Suprapubic skin (tissue), 3 donors: ENCODE measurements around the gene RAPH1.

Experiments
- CTCF ChIP-seq, 2 donors: fragments of 200-600 bp in 1 of 2; fragments of 450-650 bp in 1 of 2; sonication (generic) in 1 of 2; IDR thresholded peaks; one replicate each; pipeline ENCODE4 v1.5.1; 2016 to 2019; ENCODE audit warnings: antibody characterized with exemption in 2 of 2, mild to moderate bottlenecking in 1 of 2, moderate library complexity in 1 of 2
- POLR2AphosphoS5 ChIP-seq, 3 donors: sonication (generic); formaldehyde crosslinking; IDR thresholded peaks; one replicate each; pipeline ENCODE4 v1.6.1; 2017; ENCODE audit warnings: antibody characterized with exemption in 3 of 3

DNA sequence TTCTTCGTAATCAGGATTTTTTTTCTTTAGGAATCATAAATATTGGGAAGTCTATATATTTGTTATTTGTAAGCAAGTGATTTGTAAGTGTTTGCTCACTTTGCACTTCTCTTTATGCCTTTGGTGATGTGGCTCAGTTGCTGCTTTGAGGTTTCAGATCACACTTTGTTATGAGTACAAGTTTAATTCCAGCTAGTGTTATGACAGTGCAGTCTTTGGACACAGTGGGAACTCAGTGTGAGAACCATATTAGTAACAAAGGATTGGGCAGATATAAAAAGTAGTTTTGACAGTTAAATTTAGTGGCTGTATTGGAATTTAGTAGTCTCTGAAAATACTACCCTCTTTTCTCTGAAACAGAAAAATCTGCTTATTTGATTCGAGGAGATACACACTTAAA lies 139.2 kb downstream of the RAPH1 start:
- TF ChIP-seq CTCF (IDR thresholded peaks at IDR 0.05) = no peak
- TF ChIP-seq POLR2AphosphoS5 (IDR thresholded peaks at IDR 0.05) = no peak
